Stimulated activated CD4-positive, alpha-beta T cell treated with anti-CD3 and anti-CD28 coated beads, Interleukin-15, amount 100 ng/mL, for 48 hours (primary cell): ENCODE measurements around the gene COX4I2.
"Not testable (repeated sequence)": the region's sequence is repeated elsewhere in the genome, so short reads cannot be mapped to it uniquely, and the experiment has no call there.

Experiments used
- DNase-seq, 2 donors: peaks; one replicate each; pipeline ENCODE4 v3.0.0-alpha.2; 2020; ENCODE audit warnings: low read depth in 2 of 2

Gene COX4I2

DNA sequence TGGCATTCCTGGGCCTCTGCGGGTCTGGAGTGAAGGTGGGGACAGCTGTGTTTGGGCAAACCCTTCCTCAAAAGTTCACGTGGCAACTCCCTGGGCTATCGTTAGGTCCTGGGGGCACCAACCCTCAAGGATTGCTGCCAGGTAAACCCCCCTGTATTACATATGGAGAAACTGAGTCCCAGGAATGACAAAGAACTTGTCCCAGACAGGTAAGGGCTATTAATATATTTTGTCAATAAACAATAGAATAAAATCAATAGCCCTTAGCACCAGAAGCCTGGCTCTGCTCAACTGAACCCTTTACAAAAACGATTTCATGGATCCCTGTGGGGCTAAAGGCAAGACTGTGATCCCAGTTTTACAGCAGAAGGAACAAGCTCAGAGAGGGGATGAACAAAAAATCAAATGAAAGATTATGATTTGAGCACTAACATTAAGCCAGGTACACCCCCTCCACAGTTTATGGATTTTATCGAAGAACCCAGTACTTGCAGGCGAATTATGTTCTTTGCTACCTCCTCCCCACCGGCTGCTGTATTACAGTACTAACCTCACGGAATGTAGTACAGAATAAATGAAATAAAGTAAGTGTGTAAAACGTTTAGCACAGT lies 30.0 kb upstream of the COX4I2 start:
- DNase-seq = no peak

DNA sequence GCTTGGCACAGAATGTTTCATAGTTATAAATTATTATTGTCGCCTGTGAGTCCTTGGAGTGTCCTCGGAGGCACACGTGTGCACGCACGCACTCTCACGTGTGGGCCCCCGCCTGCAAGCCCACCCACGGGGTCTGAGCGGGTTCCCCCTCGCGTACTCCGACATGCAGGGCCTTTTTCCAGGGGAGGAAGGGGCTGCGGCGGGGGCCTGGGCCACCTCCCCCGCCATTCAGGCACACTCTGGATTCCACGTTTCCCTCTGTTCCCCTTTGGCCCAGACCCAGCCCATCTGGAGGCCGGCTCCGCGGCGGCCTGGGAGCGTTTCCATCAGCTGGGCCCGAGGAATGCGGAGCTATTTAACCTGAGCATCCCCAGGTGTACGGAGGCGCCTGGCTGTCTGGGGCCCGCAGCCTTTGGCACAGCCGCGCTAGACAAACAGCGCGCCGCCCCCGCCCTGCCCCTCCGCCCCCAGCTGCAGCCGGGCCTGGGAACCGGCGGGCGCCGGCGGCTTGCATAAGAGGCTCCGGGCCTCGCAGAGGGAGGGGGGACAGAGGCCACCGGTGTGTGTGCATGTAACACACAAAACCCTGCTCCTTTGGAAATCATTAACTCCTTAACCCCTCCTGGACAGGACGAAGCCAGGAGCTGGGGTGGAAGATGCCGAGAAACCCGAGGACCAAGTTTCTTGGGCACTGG lies 29.3 kb upstream of the COX4I2 start:
- no peak for DNase-seq

DNA sequence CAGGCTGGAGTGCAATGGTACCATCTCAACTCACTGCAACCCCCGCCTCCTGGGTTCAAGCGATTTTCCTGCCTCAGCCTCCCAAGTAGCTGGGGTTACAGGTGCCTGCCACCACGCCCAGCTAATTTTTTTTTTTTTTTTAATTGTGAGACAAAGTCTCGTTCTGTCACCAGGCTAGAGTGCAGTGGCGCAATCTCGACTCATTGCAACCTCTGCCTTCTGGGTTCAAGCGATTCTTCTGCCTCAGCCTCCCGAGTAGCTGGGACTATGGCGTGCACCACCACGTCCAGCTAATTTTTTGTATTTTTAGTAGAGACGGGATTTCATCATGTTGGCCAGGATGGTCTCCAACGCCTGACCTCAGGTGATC lies 25.5 kb upstream of the COX4I2 start:
- DNase-seq = not testable (repeated sequence)

DNA sequence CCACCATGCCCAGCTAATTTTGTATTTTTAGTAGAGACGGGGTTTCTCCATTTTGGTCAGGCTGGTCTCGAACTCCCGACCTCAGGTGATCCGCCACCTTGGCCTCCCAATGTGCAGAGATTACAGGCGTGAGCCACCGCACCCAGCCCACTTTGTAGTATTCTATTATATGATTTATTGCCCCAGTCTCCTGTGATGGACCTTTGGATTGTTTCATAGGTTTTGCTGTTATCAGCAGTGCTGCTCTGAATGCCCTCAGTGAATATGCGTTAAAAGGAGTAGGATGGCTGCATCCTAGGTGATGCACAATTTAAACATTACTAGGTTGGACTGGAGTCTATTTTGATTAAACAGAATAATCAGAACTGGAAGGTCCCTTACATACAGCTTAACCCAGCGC lies 22.3 kb upstream of the COX4I2 start:
- no peak for DNase-seq

DNA sequence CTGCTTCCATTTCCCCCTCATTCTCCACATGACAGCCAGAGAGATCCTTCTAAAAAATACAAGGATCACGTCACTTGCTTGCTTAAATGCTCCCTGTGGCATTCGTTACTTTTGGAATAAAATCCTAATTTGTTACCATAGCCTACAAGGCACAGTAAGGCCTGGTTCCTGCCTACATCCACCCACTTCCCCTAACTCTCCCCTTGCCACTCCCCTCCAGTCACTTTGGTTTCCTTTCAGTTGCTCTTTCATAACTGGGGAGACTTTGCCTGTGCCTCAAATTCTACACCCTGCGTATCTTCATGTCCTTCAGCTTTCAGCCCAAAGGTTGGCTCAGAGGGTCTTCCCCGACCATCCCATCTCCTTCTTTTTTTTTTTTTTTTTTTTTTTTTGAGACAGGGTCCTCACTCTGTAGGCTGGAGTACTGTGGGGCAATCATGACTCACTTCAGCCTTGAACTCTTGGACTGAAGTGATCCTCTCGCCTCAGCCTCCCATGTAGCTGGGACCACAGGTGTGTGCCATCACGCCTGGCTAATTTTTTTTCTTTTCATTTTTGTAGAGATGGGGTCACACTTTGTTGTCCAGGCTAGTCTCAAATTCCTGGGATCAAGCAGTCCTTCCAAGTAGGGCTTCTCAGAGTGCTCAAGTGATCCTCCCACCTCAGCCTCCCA lies 20.1 kb upstream of the COX4I2 start:
- no peak for DNase-seq

DNA sequence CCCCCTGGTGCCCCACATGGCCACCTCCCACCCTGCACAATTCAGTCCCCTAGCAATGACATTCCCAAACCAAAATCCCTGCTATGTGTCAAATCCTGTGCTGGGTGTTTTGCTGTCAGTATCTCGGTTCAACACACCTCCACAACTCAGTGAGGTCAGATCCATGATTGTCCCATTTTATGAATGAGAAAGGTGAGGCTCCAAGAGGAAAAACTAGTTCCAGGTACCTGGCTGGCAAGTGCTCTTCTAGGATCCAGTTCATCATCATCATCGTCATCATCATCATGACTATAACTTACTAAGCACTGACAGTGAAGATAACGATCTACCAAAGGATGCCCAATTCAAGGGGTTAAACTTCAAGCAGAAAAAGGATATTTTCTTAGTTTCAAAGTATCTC lies 17.5 kb upstream of the COX4I2 start:
- DNase-seq = no peak

DNA sequence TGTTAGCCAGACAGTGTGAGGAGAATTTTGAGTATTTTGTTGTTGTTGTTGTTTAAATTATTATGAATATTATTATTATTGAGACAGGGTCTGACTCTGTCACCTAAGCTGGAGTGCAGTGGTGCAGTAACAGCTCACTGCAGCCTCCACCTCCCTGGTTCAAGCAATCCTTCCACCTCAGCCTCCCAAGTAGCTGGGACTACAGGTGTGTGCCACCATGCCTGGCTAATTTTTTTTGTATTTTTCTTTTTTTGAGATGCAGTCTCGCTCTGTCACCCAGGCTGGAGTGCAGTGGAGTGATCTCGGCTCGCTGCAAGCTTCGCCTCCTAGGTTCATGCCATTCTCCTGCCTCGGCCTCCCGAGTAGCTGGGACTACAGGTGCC lies 14.6 kb upstream of the COX4I2 start:
- not testable (repeated sequence) for DNase-seq

DNA sequence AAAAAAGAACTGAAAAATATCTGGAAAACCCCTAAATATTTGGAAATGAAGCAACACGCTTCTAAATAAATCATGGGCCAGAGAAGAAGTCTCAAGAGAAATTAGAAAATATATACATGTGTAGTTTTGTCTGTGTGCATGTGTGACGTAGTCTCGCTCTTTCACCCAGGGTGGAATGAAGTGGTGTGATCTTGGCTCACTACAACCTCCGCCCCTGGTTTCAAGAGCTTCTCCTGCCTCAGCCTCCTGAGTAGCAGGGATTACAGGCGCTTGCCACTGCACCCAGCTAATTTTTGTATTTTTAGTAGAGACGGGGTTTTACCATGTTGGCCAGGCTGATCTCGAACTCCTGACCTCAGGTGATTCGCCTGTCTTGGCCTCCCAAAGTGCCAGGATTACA lies 11.2 kb upstream of the COX4I2 start:
- not testable (repeated sequence) for DNase-seq

DNA sequence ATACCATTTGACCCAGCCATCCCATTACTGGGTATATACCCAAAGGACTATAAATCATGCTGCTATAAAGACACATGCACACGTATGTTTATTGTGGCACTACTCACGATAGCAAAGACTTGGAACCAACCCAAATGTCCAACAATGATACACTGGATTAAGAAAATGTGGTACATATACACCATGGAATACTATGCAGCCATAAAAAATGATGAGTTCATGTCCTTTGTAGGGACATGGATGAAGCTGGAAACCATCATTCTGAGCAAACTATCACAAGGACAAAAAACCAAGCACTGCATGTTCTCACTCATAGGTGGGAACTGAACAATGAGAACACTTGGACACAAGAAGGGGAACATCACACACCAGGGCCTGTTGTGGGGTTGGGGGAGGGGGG lies 9.7 kb upstream of the COX4I2 start:
- DNase-seq = not testable (repeated sequence)

DNA sequence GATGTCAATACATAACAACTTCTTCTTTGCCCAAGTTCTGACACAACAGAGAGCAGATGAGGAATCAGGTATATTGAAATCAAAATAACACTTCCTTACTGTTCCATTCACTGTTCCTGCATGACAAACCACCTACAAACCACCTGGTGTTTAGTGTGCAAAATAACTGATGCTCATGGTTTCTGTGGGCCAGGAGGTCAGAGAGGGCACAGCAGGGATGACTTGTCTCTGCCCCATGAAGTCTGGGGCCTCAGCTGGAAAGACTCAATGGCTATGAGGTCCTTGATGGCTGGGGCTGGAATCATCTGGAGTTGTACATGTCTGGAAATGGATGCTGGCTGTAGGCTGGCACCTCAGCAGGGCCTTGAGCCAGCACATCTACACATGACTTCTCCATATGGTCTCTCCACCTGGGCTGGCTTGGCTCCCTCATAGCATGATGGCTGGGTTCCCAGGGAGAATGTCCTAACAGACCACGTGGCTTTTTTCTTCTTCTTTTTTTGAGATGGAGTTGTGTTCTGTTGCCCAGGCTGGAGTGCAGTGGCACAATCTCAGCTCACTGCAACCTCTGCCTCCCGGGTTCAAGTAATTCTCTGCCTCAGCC lies 7.4 kb upstream of the COX4I2 start:
- no peak for DNase-seq

DNA sequence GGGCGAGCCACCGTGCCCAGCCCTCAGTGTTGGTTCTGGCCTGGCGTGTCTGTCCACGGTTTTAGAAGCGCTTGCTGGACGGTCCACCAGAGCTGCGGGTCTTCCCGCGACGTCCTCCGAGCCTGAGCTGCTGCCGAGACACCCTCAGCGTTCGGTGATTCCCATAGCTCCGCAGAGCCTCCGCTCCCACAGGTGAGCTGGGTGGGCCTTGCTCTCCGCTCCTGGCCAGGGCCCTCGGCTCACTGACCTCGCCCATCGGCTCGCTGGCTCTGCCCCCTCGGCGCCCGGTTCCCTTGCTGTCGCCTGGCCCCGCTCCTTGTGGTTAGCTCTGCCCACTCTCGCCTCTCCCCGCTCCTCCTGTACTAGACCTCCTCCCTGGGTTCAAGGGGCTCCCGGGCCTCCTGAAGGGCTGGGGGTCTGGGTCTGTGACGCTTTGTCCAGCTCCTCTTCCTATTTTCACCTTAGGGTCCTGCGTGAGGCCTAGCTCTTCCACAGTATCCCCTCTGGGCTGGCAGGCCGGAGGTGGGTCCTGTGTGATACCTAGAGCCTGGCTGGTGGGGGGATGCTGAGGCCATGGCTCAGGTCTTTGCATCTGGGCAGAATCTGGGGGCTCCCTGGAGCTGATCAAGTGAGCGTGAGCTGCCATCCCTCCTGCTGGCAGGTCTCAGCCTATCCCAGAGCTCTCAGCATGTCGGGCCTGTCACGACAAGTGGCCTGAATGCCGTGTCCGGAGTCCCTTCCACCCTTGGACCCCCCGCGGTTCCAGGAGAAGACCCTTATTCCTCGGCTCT lies 5.0 kb upstream of the COX4I2 start:
- no peak for DNase-seq

DNA sequence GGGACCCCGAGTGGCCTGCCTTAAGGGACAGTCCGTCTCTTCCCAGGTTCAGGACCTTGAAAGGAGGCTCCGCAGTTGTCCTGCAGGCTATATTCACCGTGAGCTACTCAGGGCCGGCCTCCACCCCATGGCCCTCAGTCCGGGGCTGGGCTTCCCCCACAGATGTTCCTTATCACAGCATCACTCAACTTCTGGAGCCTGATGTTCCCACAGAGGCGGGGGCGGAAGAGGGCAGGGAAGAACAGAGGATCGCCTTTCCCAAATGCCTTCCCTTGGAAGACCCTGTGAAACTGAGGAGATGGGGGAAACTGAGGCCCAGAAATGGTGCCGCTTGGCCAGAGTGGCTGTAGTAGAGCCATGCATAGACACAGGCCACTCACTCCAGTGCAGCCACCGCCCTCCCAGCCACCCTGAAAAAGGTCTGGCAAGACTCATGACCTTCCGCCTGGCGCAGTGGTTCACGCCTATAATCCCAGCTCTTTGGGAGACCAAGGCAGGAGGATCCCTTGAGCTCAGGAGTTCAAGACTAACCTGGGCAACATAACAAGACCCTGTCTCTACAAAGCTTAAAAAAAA lies 4.3 kb upstream of the COX4I2 start:
- DNase-seq = no peak

DNA sequence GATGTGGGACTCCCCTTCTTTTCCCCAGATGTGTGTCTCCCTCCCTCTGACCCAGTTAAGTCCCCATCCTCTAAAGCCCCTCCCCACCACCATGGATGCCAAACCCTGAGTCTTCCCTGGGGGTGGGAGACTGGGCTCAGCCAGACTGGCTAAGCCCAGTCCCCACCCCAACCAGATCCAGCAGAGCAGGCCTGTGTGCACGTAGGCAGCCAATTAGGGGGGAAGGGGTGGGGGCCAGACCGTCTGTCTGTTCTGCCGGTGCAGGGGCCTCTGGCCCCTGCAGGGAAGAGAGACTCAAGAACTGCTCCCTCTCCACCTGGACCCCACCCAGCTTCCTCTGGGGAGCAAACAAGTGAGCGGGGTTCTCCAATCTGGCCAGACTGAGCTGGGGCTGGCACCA lies 605 bp downstream of the COX4I2 start:
- no peak for DNase-seq

DNA sequence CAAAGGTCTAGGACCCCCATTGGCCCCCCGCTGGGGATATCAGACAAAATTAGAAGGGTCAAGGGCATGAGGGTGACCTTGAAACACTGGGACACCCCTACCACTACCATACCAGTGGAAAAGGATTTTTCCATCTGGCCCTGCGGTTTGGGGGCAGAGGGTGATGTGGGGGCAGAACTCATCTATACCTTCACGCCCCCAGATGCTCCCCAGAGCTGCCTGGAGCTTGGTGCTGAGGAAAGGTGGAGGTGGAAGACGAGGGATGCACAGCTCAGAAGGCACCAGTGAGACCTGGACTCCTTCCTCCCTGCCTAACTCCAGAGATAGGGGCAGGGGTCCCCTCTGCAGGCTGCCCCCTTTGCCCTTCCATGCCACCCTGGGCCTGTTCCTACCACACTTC lies 1.1 kb downstream of the COX4I2 start:
- no peak for DNase-seq

DNA sequence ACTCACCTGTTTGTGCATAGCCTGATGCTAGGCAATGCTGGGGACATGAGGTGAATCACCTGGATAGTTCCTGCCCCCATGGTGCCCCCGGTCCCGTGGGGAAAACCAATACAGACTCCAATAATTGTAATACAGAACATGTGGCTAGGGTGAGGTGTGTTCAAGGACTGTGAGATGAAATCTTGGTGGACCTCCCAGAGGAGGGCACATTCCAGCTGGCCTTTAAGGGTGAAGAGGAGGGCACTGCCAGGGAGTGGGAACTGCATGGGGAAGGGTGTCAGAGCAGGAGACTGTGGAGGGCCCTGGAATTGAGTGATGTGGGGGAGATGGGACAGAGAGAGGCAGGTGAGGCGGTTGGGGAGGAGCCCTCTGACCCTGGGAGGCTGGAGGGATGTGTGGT lies 2.5 kb downstream of the COX4I2 start:
- DNase-seq = no peak

DNA sequence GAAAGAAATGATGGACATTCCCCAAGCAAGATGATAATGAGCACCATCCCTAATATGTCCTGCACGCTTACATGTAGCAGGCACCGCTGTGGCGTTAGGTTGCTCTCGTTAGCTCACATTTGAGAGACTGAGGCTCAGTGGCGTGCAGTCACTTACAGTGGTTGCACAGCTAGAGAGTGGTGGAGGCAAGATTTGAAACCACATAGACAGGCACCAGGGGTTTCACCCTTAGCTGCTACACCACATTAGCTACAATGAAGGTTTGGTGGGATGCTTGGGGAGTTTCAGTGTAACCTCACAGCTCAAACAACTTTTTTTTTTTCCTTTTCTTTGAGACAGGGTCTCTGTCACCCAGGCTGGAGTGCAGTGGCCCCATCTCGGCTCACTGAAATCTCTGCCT lies 3.7 kb downstream of the COX4I2 start:
- no peak for DNase-seq

DNA sequence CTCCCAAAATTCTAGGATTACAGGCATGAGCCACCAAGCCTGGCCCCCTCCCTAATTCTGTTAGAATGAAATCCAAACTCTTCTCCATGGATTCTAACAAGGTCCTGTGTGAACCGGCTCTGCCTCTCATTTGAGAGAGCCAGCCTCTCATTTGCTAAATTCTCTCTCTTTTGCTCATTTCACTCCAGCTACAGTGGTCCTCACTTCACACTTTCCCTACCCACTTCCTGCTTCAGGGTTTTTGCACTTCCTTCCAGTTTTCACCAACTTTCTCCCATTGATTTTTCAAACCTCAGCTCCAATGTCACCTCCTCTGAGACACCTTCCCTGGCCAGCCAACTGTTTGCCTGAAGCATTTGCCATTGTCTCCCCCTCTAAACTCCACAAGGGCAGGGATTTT lies 5.1 kb downstream of the COX4I2 start:
- no peak for DNase-seq

DNA sequence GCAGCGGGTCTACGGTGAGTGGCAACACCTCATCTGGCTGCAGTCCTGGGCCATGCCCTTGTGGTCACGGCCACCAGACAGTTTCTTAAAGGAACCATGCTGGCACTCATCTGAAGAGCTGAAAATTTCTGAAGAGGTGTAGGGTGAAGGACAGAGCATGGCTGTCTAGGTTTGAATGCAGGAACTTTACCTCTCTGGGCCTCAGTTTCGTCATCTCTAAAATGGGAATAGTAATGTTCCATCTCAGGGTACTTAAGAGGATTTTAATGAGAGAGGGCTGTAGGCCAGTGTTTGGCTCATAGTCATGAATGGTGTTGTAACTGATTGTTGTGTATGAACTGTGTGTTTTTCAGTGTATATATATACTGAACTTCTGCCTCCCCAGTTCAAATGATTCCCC lies 5.8 kb downstream of the COX4I2 start:
- DNase-seq = no peak

DNA sequence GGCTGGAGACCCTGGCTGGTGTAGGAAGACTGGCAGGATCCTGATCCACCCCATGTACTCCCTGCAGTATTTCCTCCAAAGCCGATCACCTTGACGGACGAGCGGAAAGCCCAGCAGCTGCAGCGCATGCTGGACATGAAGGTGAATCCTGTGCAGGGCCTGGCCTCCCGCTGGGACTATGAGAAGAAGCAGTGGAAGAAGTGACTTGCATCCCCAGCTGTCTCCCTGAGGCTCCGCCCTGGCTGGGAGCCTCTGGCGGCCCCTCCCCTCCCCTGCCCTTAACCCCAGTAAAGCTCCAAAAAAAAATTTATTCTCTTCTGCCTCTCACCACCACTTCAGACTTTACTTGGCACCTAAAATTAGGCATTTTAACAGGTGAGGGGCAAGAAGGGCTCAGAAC lies 7.0 kb downstream of the COX4I2 start:
- no peak for DNase-seq

DNA sequence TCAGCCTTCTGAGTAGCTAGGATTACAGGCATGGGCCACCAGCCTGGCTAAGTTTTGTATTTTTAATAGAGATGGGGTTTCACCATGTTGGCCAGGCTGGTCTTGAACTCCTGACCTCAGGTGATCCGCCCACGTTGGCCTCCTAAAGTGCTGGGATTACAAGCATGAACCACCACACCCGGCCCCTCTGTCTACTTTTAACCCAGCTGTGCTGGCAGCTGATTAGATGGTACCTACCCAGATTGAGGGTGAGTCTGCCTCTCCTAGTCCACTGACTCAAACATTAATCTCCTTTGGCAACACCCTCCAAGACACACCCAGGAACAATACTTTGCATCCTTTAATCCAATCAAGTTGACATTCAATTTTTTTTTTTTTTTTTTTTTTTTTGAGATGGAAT lies 10.4 kb downstream of the COX4I2 start:
- not testable (repeated sequence) for DNase-seq

DNA sequence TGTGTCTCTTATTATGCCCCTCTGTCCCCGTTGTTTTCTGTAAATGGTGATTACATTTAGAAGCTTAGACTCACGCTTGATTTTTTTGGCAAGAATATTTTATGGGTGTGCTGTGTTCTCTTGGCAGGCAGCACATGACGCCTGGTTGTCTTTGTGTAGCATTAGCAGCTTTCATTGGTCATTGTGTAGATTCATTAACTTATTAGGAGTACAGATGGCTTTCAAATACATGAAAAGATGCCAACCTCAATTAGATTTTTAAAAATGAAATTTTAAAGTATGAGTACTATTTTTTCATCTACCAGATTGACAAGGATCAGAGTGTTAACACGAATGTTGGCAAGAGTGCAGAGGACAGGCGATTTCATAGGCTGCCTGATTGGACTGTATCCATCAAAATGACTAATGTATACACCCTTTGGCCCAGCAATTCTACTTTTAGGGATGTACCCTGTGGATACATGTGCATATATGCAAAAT lies 15.2 kb downstream of the COX4I2 start:
- no peak for DNase-seq

DNA sequence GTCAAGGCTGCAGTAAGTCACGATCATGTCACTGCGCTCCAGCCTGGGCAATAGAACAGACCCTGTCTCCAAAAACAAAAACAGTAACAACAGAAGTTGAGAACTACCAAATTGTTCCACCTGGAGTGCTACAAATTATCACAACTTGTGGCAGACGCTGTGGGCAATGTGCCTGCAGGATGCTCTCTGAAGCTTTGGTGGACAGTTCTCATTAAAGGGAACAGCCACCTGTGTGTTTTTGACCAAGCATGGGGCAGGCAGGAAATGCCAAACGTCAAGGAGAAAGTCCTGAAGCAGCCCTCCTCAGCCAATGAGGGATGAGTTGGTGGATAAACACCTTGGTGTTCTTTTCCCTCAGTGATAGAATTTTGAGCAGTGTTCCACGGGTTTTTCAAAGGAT lies 15.8 kb downstream of the COX4I2 start:
- no peak for DNase-seq
